IPS DF 19.7 (cell line): ENCODE data around the gene ARHGEF26.

ENCODE experiments used
- DNase-seq: peaks from one replicate; pipeline ENCODE4 v3.0.0-alpha.2; 2013; ENCODE audit warnings: low read depth, low spot score

ARHGEF26 gene

DNA sequence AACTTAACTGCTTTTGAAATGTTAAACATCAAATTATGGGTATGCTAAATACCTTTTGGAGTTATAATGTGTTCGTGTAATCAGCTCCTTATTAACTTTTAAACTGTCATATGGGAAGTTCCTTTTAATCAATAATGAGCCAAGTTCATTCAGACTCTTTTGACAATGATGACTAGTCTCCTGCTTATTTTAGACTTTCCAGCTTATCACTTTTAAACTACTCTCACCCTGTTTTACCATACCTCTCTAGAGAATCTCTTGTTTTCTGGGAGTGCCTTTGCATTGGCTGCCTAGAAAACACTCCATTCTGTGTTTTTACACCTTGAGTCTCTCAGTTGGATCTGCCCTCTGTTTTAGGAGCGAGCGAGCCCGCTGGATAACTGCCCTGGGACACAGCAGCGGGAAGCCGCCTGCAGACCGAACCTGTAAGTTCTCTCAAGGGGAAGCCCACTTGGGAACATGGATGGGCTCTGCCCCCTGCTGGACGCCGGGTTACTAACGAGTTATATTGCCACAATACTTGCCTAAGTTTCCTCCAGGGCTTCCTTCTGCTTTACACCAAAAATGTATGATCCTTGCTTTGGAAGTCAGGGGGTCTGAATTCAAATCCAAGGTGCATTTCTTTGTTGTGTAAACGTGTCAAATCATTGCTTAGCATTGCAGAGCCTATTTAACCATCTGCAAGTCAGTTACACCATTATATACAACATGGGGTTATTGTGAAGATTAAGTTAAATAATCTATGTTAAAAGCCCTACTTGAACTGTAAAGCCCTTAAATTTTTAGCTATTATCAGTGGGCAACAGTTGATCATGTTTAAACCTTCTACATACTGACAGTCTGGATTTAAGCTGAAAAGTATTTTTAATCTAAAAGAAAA lies 131.8 kb downstream of the ARHGEF26 start:
- DNase-seq: peak; percentile 61

DNA sequence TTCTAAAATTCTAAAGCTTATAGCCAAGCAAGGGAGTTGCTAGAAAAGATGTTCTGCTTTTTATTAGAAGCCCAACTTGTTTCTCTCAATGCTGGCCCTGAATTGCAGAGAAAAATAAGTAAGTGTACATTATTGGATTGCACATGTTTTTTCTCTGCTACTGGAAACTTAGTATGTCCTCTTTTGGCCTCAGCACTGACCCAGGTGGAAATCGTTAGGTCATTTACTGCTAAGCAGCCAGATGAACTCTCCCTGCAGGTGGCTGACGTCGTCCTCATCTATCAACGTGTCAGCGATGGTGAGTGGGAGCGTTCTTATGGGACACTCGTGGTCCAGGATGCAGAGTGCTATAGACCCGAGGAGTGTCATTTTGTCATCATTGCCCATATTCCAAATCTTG lies 133.3 kb downstream of the ARHGEF26 start:
- no peak for DNase-seq

- no peak for DNase-seq
These were observed 152.2 kb downstream of the ARHGEF26 start for GRCh38 chr3:154273381-154273780.

DNA sequence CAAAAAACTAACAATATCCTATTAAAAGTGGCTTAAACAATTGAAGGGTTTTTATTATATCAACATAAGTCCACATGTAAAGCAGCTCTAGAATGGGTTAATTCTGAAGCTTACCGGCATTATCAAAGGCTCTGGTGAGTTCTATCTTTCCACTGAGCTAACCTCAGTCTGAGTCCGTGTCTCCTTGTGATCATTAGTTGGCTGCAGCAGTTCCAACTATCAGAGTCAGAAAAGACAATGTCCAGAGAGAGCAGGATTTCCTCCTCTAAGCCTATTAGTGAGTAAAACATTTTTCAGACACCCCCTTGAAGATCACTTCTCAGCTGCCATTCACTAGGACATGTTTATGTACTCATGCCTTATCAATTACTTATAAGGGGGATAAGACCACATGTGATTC lies 153.2 kb downstream of the ARHGEF26 start:
- no peak for DNase-seq

DNA sequence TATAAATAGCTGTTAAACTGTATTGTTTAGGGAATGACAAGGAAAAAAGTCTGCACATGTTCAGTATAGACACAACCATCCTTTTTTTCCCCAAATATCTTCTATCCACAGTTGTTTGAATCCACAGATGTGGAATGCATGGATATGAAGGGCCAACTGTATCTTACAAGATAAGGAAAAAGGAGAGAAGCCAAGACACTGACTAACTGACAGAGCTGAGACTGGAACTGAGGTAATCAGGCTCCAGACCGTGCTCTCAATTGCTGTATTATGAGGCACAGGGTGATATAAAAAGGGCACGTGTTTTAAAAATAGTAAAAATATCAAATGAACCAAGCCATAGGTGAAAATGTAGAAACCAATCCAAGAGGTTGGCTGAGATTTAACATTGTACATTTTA lies 154.1 kb downstream of the ARHGEF26 start:
- no peak for DNase-seq

GRCh38 chr3:154275965-154276364 lies 154.8 kb downstream of the ARHGEF26 start:
- DNase-seq: no peak

GRCh38 chr3:154280161-154280560 lies 159.0 kb downstream of the ARHGEF26 start:
- DNase-seq: no peak

- no peak for DNase-seq
These were observed 164.0 kb downstream of the ARHGEF26 start for GRCh38 chr3:154285221-154285620.

DNA sequence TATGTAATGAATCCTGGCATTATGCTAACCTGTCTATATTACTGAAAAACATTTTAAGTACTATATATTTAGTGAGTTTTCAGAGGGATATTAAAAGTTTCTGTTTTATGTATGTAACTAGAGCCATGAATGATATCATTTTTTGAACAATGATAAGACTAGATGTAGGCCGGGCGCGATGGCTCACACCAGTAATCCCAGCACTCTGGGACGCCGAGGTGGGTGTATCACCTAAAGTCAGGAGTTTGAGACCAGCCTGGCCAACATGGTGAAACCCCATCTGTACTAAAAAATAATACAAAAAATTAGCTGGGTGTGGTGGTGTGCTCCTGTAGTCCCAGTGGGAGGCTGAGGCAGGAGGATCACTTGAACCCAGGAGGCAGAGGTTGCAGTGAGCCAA lies 169.0 kb downstream of the ARHGEF26 start:
- no peak for DNase-seq

DNA sequence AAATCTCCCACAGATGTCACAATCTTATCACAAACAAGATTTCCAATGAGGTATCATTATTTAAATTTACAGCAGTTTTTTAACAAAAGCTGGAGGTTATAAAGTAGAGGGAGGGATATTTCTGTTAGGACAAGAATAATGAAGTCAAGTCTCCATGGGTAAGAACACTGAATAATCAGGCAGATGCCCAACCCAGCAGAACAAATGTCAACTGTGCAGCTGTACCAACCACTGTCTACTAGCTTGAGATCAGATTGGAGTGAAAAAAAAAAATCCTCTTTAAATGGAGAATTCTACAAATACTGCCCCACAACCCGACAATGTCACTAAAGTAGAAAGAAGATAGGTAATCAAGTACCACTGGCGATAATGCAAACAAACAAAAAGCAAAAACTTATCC lies 172.8 kb downstream of the ARHGEF26 start:
- DNase-seq: no peak

- DNase-seq: no peak
These were observed 180.4 kb downstream of the ARHGEF26 start for GRCh38 chr3:154301561-154301960.

DNA sequence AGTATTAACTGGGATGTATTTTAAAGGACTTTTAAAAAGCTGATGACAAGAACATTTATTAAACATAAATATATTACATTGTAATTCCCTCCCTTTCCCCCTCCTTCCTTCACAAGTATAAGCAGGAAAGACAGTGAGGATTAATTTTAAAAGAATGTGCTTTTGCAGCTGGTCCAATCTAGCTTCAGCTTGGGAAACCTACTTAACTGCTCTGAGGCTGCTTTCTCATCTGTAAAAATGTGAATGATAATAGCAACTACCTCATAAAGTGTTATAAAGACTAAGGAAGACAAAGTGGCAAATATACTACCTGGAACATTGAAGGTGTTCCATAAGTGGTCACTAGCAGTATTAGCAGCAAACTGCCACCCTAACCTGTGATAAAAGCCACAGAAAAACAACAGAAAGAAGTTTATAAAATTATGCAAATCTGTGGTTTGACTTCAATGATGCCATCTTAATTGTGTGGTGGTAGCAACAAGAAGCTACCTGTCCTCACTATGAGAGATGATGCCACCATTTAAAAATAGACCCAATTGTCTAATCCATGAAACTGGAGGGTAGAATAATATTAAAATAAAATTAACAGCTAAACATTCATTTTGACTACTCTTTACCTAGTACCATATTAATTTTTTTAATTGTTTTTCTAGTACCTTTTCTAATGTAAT lies 183.1 kb downstream of the ARHGEF26 start:
- no peak for DNase-seq

DNA sequence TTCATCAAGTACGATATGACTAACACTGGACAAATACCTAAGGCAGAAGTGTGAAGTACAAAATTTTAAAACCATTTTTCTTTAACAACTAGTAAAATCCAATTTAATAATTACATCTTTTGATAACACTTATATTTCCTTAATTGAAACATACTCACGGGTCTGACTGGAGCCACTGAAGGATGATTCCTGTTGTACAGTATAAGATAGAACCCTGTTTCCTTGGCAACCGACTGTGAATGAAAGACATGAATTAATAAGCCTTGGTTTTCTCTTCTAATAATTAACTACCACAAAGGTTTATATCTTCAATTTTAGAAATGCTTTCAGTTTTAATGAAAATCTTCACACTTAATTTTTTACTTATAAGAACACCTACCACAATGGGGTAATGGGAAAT lies 183.7 kb downstream of the ARHGEF26 start:
- no peak for DNase-seq

DNA sequence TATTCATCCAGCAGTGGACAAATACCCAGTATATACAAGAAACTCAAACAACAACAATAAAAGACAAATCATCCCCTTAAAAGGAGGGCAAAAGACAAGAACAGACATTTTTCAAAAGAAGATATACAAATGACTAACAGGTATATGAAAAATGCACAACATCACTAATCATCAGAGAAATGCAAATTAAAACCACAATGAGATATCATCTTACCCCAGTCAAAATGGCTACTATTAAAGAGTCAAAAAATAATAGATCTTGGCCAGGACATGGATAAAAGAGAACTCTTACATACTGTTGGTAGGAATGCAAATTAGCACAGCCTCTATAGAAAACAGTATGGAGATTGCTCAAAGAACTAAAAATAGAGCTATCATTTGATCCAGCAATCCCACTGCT lies 186.2 kb downstream of the ARHGEF26 start:
- no peak for DNase-seq
